B cell (primary cell): Measurements from ENCODE around the gene PCAT7.

Source experiments
- EZH2 ChIP-seq: IDR thresholded peaks from 2 replicates; pipeline ENCODE4 v1.6.1; 2012; ENCODE audit warnings: borderline replicate concordance, low read depth, mild to moderate bottlenecking, moderate library complexity, low read length; ENCODE audit not compliant: insufficient read depth, poor library complexity, severe bottlenecking
- TF ChIP-seq, protein P1 (sequence below): fragments of 200-600 bp; IDR thresholded peaks from one replicate; pipeline ENCODE4 v1.8.0; 2022; ENCODE audit warnings: antibody characterized with exemption, mild to moderate bottlenecking

DNA sequence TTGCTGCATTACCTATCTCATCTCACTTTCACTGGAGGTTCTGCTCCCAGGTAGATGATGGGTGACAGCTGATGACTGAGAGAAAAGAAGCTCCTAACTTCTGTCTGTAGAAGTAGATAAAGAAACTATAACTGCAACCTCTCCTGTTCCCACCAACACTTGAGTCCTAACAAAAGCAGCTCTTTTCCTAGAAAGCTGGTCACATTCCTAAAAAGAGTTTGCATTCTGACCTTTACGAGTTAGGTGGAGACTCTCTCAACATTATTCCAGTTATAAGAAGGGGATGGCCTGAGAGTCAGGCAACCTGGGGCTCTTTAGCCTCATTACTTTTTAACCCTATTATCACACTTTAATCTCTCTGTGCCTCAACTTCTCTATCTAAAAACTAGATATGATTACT, 8.9 kb upstream of the PCAT7 start:
- TF ChIP-seq, protein P1, sequence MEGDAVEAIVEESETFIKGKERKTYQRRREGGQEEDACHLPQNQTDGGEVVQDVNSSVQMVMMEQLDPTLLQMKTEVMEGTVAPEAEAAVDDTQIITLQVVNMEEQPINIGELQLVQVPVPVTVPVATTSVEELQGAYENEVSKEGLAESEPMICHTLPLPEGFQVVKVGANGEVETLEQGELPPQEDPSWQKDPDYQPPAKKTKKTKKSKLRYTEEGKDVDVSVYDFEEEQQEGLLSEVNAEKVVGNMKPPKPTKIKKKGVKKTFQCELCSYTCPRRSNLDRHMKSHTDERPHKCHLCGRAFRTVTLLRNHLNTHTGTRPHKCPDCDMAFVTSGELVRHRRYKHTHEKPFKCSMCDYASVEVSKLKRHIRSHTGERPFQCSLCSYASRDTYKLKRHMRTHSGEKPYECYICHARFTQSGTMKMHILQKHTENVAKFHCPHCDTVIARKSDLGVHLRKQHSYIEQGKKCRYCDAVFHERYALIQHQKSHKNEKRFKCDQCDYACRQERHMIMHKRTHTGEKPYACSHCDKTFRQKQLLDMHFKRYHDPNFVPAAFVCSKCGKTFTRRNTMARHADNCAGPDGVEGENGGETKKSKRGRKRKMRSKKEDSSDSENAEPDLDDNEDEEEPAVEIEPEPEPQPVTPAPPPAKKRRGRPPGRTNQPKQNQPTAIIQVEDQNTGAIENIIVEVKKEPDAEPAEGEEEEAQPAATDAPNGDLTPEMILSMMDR = no peak
- no peak for TF ChIP-seq EZH2
